Stimulated activated CD4-positive, alpha-beta T cell treated with anti-CD3 and anti-CD28 coated beads, Interleukin-4, amount 100 ng/mL, for 24 hours (primary cell): ENCODE results near the gene IFT81.
"Not testable (repeated sequence)": the region's sequence is repeated elsewhere in the genome, so short reads cannot be mapped to it uniquely, and the experiment has no call there.

Experiments used
- DNase-seq: peaks from one replicate; pipeline ENCODE4 v3.0.0-alpha.2; 2020

Gene IFT81

DNA sequence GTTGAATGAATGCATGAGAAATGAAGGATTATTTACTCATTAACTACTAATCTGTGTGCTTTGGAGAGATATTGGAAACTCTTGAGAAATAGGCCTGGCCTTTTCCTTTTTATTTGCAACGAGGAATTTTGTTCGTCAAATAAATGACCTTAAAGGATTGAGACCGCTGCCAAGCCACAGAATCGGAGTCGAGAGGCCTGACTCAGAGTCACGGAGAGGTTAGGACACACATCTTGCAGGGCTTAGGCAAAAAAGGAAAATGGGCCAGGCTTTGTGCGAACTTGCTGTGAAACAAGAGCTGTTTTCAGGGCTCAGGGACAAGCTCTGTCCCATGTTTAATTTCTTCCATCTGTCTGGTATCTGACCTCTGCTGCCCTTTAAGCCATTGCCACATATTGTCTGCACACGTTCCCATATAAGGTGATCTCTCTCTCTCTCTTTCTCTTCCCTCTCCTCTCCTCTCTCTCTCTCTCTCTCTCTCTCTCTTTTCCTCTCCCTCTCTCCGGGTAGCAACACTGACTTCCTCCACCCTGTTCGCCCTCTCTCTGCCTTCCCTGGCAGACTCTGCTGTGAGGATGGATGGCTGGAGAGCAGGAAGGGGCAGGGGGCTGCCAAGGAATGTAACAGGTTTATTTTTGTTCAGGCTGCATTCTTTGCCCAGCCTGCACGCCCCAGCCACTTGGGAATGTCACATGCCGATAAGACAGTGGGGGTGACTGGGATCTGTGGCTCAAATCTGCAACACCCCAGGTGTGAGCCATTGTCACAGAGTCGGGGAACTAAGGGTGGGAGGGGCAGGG lies 14.9 kb upstream of the IFT81 start:
- DNase-seq, result no peak

GRCh38 chr12:110109837-110110535 lies 14.2 kb upstream of the IFT81 start:
- no peak for DNase-seq

DNA sequence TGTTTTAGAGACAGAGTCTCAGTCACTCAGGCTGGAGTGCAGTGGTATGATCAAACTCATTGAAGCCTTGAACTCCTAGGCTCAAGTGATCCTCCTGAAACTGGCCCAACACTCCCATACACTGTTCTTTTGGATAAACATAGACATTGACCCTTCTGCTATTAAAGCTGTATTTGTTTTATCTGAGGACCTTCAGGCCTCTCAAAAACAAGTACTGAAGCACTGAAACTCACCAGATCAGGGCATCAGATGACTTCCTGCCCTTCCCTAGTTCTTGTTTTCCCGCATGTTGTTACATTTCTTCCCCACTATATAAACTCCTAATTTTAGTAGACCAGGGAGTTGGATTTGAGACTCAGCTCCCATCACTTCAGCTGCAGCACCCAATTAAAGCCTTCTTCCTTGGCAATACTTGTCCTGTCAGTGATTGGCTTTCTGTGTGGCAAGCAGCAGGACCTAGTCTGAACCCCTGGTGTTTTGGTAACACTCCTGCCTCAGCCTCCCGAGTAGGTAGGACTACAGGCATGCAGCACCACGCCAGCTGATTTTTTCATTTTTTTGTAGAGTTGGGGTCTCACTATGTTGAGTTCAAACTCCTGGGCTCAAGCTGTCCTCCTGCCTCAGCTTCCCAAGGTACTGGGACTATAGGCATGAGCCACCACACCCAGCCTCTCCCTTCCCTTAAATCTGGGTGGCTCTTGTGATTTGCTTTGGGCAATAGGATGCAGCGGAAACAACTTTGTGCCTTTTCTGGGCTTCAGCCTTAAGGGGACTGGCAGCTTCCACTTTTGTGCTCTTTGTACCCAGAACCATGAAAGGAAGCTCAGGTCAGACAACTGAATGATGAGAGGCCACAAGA lies 12.5 kb upstream of the IFT81 start:
- no peak for DNase-seq

- no peak for DNase-seq
Measured at GRCh38 chr12:110112335-110112660, 11.9 kb upstream of the IFT81 start.

- no peak for DNase-seq
Measured at GRCh38 chr12:110114528-110114937, 9.6 kb upstream of the IFT81 start.

- no peak for DNase-seq
Measured at GRCh38 chr12:110115675-110116074, 8.5 kb upstream of the IFT81 start.

DNA sequence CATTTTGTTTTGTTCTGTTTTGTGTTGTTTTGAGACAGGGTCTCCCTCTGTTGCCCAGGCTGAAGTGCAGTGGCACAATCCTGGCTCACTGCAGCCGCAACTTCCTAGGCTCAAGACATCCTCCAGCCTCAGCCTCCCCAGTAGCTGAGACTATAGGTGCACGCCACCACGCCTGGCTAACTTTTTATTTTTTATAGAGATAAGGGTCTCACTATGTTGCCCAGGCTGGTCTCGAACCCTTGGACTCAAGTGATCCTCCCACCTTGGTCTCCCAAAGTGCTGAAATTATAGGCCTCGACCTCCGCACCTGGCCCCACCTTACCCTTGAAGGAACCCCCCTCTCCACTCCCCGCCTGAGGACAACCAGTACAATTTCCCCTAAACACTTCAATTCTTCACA lies 7.5 kb upstream of the IFT81 start:
- no peak for DNase-seq

GRCh38 chr12:110117210-110117609 lies 6.9 kb upstream of the IFT81 start:
- not testable (repeated sequence) for DNase-seq

- no peak for DNase-seq
Measured at GRCh38 chr12:110117956-110118685, 6.0 kb upstream of the IFT81 start.

GRCh38 chr12:110122929-110123328 lies 1.2 kb upstream of the IFT81 start:
- DNase-seq, result no peak

DNA sequence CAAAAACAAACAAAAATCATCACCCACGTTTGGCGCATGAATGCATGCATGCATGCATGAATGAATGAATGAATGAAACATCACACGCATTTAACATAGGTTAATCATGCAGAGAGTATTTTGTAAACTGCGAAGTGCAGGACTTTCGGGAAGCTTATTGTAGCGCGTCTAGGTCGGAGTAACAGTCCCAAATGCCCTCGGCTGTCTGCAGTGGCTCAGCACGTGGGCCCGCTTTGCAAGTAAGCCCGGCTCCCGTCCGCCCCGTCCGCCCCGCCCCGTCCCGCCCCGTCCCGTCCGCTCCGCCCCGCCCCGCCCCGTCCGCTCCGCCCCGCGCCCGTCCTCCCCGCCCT lies 263 bp upstream of the IFT81 start:
- DNase-seq, result no peak

DNA sequence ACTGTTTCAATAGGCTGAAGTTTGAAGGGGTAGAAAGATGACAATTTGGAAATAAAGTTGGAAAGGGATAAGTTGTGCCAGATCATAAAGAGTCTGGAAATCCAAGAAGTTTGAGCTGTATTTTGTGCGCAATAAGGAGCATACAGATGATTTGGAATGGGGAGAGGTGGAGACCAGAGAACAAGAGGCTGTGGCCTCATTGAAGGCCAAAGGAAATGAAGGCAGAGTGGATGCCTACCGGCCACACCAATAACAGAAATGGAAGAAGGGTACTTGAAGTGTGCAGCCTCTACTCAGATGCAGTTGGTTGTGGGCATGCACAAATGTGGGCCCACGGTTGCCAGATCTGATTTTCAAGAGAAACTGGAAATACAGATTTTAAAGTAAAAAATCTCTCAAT lies 2.4 kb downstream of the IFT81 start:
- DNase-seq, result no peak

GRCh38 chr12:110134691-110135411 lies 10.7 kb downstream of the IFT81 start:
- no peak for DNase-seq

GRCh38 chr12:110135806-110136205 lies 11.6 kb downstream of the IFT81 start:
- DNase-seq, result no peak

DNA sequence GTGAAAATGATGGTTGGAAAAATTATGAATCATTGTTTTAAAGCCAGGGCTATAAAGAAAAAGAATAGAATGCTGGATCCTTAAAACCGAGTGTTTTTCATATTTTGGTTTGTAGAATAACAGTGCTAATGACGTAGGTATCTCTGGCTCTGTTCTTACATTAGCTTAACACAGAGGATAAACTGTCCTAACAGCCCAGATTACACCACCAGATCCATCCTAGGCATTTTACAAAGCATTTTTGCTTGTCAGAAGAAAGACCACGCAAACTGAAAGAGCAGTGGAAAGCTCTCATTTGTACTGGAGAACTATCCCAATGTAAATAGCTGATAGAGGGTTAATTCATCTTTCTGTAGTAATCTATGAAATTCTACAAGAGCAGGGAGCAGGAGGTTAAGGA lies 13.6 kb downstream of the IFT81 start:
- no peak for DNase-seq

DNA sequence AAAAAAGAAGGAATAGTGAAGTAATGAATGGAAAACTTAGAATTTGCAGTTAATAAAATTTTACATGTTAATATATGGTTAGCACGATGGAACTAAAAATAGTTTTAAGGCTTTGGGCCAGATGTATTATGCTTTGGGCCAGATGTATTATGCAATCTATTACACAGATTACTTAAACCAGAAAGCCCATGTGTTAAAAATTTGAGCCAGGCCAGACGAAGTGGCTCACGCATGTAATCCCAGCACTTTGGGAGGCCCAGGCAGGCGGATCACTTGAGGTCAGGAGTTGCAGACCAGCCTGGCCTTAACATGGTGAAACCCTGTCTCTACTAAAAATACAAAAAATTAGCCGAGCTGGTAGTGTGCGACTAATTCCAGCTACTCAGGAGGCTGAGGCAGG lies 17.2 kb downstream of the IFT81 start:
- DNase-seq, result no peak

DNA sequence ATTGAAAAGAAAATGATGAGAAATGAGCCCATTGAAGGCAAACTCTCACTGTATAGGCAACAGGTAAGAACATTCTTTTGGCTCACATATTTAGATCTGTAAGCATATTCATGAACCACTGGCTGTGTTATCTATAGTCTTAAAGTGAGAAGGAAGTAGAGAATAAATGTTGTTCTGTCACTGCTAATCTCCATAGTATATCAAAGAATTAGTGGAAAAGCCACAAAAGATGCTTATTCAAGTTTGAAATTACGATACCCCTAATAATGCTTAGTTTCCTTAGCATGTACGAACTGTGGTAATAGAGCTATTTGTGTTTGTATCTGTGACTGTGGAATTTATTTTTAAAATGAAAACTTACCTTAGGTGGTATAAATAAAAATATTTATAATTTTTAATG lies 22.8 kb downstream of the IFT81 start:
- no peak for DNase-seq

DNA sequence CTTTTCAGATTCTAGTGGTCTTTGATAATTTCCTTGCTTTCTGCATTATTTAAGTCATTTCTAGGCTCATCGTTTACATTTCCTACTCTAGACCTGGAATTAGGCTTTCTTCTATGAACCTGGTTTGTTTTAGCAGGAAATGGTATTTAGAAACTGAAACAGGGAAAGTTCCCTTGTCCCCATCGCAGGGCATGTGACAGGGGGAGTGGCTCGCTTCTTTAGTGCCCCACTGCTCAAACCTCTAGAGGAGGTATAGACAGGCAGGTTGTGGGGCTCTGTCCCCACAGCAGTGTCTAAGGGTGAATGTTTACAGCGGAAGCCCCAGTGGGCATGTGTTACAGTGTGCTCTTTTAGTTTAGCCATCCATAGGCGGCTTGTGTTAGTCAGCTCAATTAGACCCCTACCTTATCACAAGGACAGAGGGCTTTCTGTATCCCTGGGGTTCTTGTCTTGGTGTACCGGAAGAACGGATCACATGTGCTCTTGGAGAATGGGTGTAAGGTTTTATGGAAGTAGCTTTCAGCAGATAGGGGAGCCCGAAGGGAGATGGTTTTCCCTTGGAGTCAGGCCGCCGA lies 25.0 kb downstream of the IFT81 start:
- DNase-seq, result no peak

- no peak for DNase-seq
Measured at GRCh38 chr12:110156766-110157165, 32.6 kb downstream of the IFT81 start.

- no peak for DNase-seq
Measured at GRCh38 chr12:110157539-110157938, 33.4 kb downstream of the IFT81 start.

DNA sequence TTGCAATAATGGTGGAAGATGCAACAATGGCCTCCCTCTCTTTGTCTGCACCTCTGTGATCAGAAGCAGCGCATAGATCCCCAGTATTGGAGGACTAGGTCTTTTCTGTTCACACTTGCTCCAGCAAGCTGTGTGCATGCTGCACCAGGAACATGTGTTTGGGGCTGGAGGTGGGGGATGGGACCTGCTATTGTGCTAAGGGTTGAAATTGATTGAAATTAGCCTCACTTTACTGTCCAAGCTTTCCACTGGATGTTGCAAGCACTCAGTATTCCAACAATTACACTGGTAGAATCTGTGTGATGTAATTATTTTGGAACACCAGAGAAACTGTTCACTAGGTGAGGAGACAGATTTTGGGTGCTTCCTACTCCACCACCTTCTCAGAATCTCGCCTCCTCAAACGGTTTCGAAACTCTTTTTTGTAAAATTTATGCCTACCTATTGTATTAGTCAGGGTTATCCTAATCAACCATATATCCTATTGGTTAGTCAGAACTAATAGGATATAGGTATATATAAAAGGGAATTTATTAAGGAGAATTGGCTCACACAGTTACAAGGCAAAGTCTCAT lies 35.6 kb downstream of the IFT81 start:
- no peak for DNase-seq
